Breast epithelium (tissue), 4 donors: ENCODE data around the gene MS4A14. TPM values are rescaled to one million over a fixed set of nuclear protein-coding genes. Genes with fewer than 3 reads are reported as not detected.

Experiments used
- DNase-seq, 2 donors: peaks; one replicate each; pipeline ENCODE4 v3.0.0-alpha.2; 2019; ENCODE audit warnings: low spot score in 2 of 2
- H3K27ac ChIP-seq, 2 donors: fragments of 200-600 bp; sonication (generic) in 1 of 2; one replicate each; pipeline ENCODE4 v1.5.1; 2016 to 2019; ENCODE audit warnings: mild to moderate bottlenecking in 1 of 2
- H3K27me3 ChIP-seq, 2 donors: fragments of 200-600 bp; sonication (generic) in 1 of 2; one replicate each; pipeline versions ENCODE4 v1.5.1 to v1.6.0; 2017 to 2019; ENCODE audit warnings: control low read depth in 1 of 2, mild to moderate bottlenecking in 1 of 2
- H3K36me3 ChIP-seq: fragments of 200-600 bp; one replicate; pipeline ENCODE4 v1.5.1; 2019
- H3K4me1 ChIP-seq, 2 donors: fragments of 200-600 bp; sonication (generic); one replicate each; pipeline ENCODE4 v1.5.1; 2016 to 2019; ENCODE audit warnings: control low read depth in 1 of 2
- H3K4me3 ChIP-seq, 3 donors: fragments of 200-600 bp; sonication (generic); 1 replicate in 2 of 3; 2 replicates in 1 of 3; pipeline ENCODE4 v1.5.1; 2016 to 2019; ENCODE audit warnings: mild to moderate bottlenecking in 3 of 3, moderate library complexity in 2 of 3
- H3K9me3 ChIP-seq, 2 donors: fragments of 200-600 bp; sonication (generic) in 1 of 2; one replicate each; pipeline ENCODE4 v1.5.1; 2016 to 2019; ENCODE audit warnings: control low read depth in 1 of 2
- POLR2A ChIP-seq: fragments of 450-650 bp; IDR thresholded peaks from one replicate; pipeline ENCODE4 v1.6.1; 2016; ENCODE audit warnings: antibody characterized with exemption, mild to moderate bottlenecking, moderate library complexity
- POLR2AphosphoS5 ChIP-seq, 3 donors: sonication (generic); formaldehyde crosslinking; IDR thresholded peaks; one replicate each; pipeline ENCODE4 v1.6.1; 2017; ENCODE audit warnings: antibody characterized with exemption in 3 of 3
- intact Hi-C: fragments of 100-400 bp; cut with DNase I; formaldehyde crosslinking; loops from one replicate; pipeline ENCODE4 v1.15.1; 2023; ENCODE audit warnings: low total_unique reads
- total RNA-seq, 3 donors: library from RNA; depleted of rRNA; stranded (reverse); fragments of >200 nt; gene quantifications; one replicate each; pipeline ENCODE4 v1.1.0, GENCODE V29; 2016
- TF ChIP-seq, protein P1 (sequence below), 3 donors: fragments of 450-650 bp; IDR thresholded peaks; one replicate each; pipeline ENCODE4 v1.5.1; 2016 to 2017; ENCODE audit warnings: antibody characterized with exemption in 3 of 3, mild to moderate bottlenecking in 3 of 3, moderate library complexity in 3 of 3

Gene MS4A14
- 1 to 10 TPM; 2.3 to 6.7 (median 2.5) TPM for total RNA-seq

GRCh38 chr11:60396382-60396781 is at the start of gene MS4A14:
Gene MS4A14 (plus strand): TSS chr11:60396459. CDS start chr11:60396579, 120 bp downstream.
- no peaks in the 10 kb centered on the region for H3K27me3 ChIP-seq

GRCh38 chr11:60347084-60347797 is 49.0 kb upstream of the MS4A14 start:
- no peaks in the 10 kb centered on the region for H3K9me3 ChIP-seq
- no peak overlapping the region for H3K27ac ChIP-seq
- intact Hi-C loops: no loop called here
- no peaks in the 10 kb centered on the region for H3K27me3 ChIP-seq
- no peaks in the 10 kb centered on the region for H3K36me3 ChIP-seq
- H3K4me1 ChIP-seq: no peaks in the 10 kb centered on the region
- H3K4me3 ChIP-seq: no peak overlapping the region
- DNase-seq: no peak
- TF ChIP-seq POLR2AphosphoS5 (IDR thresholded peaks at IDR 0.05) (no peak), POLR2A (no peak)
- TF ChIP-seq, protein P1, sequence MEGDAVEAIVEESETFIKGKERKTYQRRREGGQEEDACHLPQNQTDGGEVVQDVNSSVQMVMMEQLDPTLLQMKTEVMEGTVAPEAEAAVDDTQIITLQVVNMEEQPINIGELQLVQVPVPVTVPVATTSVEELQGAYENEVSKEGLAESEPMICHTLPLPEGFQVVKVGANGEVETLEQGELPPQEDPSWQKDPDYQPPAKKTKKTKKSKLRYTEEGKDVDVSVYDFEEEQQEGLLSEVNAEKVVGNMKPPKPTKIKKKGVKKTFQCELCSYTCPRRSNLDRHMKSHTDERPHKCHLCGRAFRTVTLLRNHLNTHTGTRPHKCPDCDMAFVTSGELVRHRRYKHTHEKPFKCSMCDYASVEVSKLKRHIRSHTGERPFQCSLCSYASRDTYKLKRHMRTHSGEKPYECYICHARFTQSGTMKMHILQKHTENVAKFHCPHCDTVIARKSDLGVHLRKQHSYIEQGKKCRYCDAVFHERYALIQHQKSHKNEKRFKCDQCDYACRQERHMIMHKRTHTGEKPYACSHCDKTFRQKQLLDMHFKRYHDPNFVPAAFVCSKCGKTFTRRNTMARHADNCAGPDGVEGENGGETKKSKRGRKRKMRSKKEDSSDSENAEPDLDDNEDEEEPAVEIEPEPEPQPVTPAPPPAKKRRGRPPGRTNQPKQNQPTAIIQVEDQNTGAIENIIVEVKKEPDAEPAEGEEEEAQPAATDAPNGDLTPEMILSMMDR (IDR thresholded peaks at IDR 0.05): no peak

More at GRCh38 chr11:60396382-60396781, at the start of gene MS4A14:
- Histone ChIP-seq H3K9me3 (no peaks in the 10 kb centered on the region), H3K4me3 (no peak within 1 kb of the TSS), H3K36me3 (no peaks in the 10 kb centered on the region), H3K4me1 (no peaks in the 10 kb centered on the region), H3K27ac (no peak within 1 kb of the TSS)
- TF ChIP-seq, protein P1 (IDR thresholded peaks at IDR 0.05): no peak
- no peak for TF ChIP-seq POLR2A
- no peak for TF ChIP-seq POLR2AphosphoS5 (IDR thresholded peaks at IDR 0.05)
- no peak for DNase-seq
- intact Hi-C loops: no loop called here

GRCh38 chr11:60348116-60348515 is 48.1 kb upstream of the MS4A14 start:
- H3K9me3 ChIP-seq: no peaks in the 10 kb centered on the region
- H3K27ac ChIP-seq: no peak overlapping the region
- H3K4me3 ChIP-seq: no peak overlapping the region
- no peaks in the 10 kb centered on the region for H3K36me3 ChIP-seq
- H3K4me1 ChIP-seq: no peaks in the 10 kb centered on the region
- DNase-seq: no peak
- intact Hi-C loops: no loop called here
- H3K27me3 ChIP-seq: no peaks in the 10 kb centered on the region
- TF ChIP-seq, protein P1 (IDR thresholded peaks at IDR 0.05): no peak
- TF ChIP-seq POLR2AphosphoS5 (IDR thresholded peaks at IDR 0.05) (no peak), POLR2A (no peak)

DNA sequence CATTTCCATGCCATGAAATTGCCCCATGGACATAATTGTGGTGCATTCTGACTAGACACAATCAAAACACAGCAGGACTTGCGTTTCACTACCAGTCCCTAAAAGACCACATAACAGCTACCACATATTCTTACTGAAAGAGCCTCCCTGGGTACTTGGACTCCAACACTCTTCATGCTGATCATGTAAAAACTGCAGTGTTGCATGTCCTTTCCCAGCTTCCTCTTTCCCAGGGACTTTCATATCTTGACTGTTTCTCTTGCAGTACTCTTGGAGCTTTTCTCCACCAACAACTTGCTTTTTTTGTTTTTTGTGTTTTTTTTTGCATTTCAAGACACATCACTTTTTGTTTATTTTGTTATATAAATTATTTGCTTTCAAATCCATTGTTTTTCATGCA is 46.3 kb upstream of the MS4A14 start:
- no peaks in the 10 kb centered on the region for H3K9me3 ChIP-seq
- H3K36me3 ChIP-seq: no peaks in the 10 kb centered on the region
- H3K4me1 ChIP-seq: no peaks in the 10 kb centered on the region
- no peak for DNase-seq
- H3K27ac ChIP-seq: no peak overlapping the region
- no peaks in the 10 kb centered on the region for H3K27me3 ChIP-seq
- intact Hi-C loops: no loop called here
- TF ChIP-seq POLR2AphosphoS5 (IDR thresholded peaks at IDR 0.05) (no peak), POLR2A (no peak)
- TF ChIP-seq, protein P1 (IDR thresholded peaks at IDR 0.05): no peak
- H3K4me3 ChIP-seq: no peak overlapping the region

GRCh38 chr11:60357771-60358170 is 38.5 kb upstream of the MS4A14 start:
- intact Hi-C loops: no loop called here
- TF ChIP-seq POLR2A (no peak), POLR2AphosphoS5 (IDR thresholded peaks at IDR 0.05) (no peak)
- TF ChIP-seq, protein P1 (IDR thresholded peaks at IDR 0.05): no peak
- H3K27me3 ChIP-seq: no peaks in the 10 kb centered on the region
- H3K27ac ChIP-seq: no peak overlapping the region
- no peaks in the 10 kb centered on the region for H3K4me1 ChIP-seq
- peaks cover 0 to 14% of the 10 kb centered on the region in 2 donors for H3K9me3 ChIP-seq
- no peaks in the 10 kb centered on the region for H3K36me3 ChIP-seq
- DNase-seq: no peak
- no peak overlapping the region for H3K4me3 ChIP-seq
